Measurements from ENCODE around the gene POLDIP2.

The POLDIP2 gene

GRCh38 chr17:28334666-28335200 lies 22.6 kb downstream of the POLDIP2 start:
- Histone ChIP-seq H4K20me1 (ENCODE audit: insufficient read depth, low read length) (no peaks in the 10 kb centered on the region; the same call in none of the 2 replicates), H3K9ac (ENCODE audit: low read depth, low read length) (peak overlapping the region; percentile 66), H3K27me3 (ENCODE audit: insufficient read depth, low read length, poor library complexity) (no peaks in the 10 kb centered on the region), H2AFZ (ENCODE audit: low read depth, low read length) (peak overlapping the region; percentile 85), H3K9me3 (ENCODE audit: insufficient read depth, low read length, severe bottlenecking) (no peaks in the 10 kb centered on the region), H3K27ac (ENCODE audit: low read length) (peak overlapping the region; percentile 54), H3K4me1 (ENCODE audit: insufficient read depth, low read length) (peaks cover 45% of the 10 kb centered on the region), H3K4me2 (ENCODE audit: insufficient read depth, low read length) (peak overlapping the region; percentile 95), H3K4me3 (ENCODE audit: low read depth in 1 of 2, low read length in 2 of 2) (peak overlapping the region; percentile 80 to 91), H3K79me2 (ENCODE audit: insufficient read depth, low read length) (peaks cover 61% of the 10 kb centered on the region), H3K36me3 (ENCODE audit: insufficient read depth, low read length) (peaks cover 18% of the 10 kb centered on the region)
- no peak for TF ChIP-seq EZH2 (IDR thresholded peaks at IDR 0.05; ENCODE audit: borderline replicate concordance, low read depth, low read length, severe bottlenecking)
- TF ChIP-seq CTCF (IDR thresholded peaks at IDR 0.05; ENCODE audit: borderline replicate concordance, extremely low read depth, low read length, poor library complexity, severe bottlenecking) = no peak
- ATAC-seq (ENCODE audit: insufficient read depth, low read depth) (no peak), DNase-seq (no peak)

GRCh38 chr17:28334171-28334570 lies 23.2 kb downstream of the POLDIP2 start:
- H3K79me2 ChIP-seq (ENCODE audit: insufficient read depth, low read length) = peaks cover 57% of the 10 kb centered on the region
- no peaks in the 10 kb centered on the region for H3K27me3 ChIP-seq (ENCODE audit: insufficient read depth, low read length, poor library complexity)
- H3K9ac ChIP-seq (ENCODE audit: low read depth, low read length) = peak overlapping the region; percentile 66
- H2AFZ ChIP-seq (ENCODE audit: low read depth, low read length) = no peak overlapping the region
- ATAC-seq (ENCODE audit: insufficient read depth, low read depth) (no peak), DNase-seq (no peak)
- no peak for TF ChIP-seq EZH2 (IDR thresholded peaks at IDR 0.05; ENCODE audit: borderline replicate concordance, low read depth, low read length, severe bottlenecking)
- TF ChIP-seq CTCF (IDR thresholded peaks at IDR 0.05; ENCODE audit: borderline replicate concordance, extremely low read depth, low read length, poor library complexity, severe bottlenecking) = no peak
- peaks cover 45% of the 10 kb centered on the region for H3K4me1 ChIP-seq (ENCODE audit: insufficient read depth, low read length)
- H3K4me2 ChIP-seq (ENCODE audit: insufficient read depth, low read length) = peak overlapping the region; percentile 95
- H3K4me3 ChIP-seq (ENCODE audit: low read depth in 1 of 2, low read length in 2 of 2) = peak overlapping the region; percentile 80 to 91
- peaks cover 3% of the 10 kb centered on the region for H4K20me1 ChIP-seq (ENCODE audit: insufficient read depth, low read length)
- peaks cover 18% of the 10 kb centered on the region for H3K36me3 ChIP-seq (ENCODE audit: insufficient read depth, low read length)
- H3K27ac ChIP-seq (ENCODE audit: low read length) = peak overlapping the region; percentile 54; the same call in 1 of the 2 replicates
- no peaks in the 10 kb centered on the region for H3K9me3 ChIP-seq (ENCODE audit: insufficient read depth, low read length, severe bottlenecking)

DNA sequence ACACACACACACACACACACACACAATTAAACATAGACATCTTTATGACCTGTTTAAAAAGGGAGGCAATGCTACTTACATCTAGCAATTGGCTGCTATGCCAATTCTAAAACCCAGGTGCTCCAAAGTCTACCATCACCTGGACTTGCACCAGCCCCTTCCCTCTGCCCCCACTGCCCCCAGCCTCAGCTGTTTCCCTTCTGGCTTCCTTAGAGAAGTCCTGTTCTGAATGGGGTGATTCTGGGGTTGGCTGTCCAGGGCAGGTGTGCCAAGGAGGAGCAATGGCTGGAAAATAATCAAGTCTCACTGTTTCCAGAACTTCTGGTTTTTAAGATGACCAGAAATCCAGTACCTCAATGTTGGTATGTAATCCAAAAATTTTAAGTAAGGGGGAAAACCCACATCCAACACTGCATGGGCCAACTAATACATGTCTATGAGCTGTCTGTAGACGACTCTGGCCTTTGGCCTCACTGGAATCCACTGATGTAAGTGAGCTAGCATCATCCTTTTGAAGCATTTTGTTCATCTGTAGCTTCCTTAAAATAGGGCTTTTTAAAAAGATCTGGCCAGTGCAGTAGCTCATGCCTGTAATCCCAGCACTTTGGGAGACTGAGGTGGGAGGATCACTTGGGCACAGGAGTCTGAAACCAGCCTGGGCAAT lies 24.1 kb downstream of the POLDIP2 start:
- no peak overlapping the region for H3K4me2 ChIP-seq (ENCODE audit: insufficient read depth, low read length)
- no peak for TF ChIP-seq CTCF (IDR thresholded peaks at IDR 0.05; ENCODE audit: borderline replicate concordance, extremely low read depth, low read length, poor library complexity, severe bottlenecking)
- TF ChIP-seq EZH2 (IDR thresholded peaks at IDR 0.05; ENCODE audit: borderline replicate concordance, low read depth, low read length, severe bottlenecking) = no peak
- H3K79me2 ChIP-seq (ENCODE audit: insufficient read depth, low read length) = peaks cover 50% of the 10 kb centered on the region
- no peak for DNase-seq
- no peak overlapping the region for H3K9ac ChIP-seq (ENCODE audit: low read depth, low read length)
- peaks cover 26% of the 10 kb centered on the region for H3K36me3 ChIP-seq (ENCODE audit: insufficient read depth, low read length)
- no peak overlapping the region for H3K4me3 ChIP-seq (ENCODE audit: low read depth in 1 of 2, low read length in 2 of 2)
- H3K9me3 ChIP-seq (ENCODE audit: insufficient read depth, low read length, severe bottlenecking) = no peaks in the 10 kb centered on the region
- no peak for ATAC-seq (ENCODE audit: insufficient read depth, low read depth)
- H3K4me1 ChIP-seq (ENCODE audit: insufficient read depth, low read length) = peaks cover 45% of the 10 kb centered on the region
- H4K20me1 ChIP-seq (ENCODE audit: insufficient read depth, low read length) = peaks cover 5% of the 10 kb centered on the region
- no peaks in the 10 kb centered on the region for H3K27me3 ChIP-seq (ENCODE audit: insufficient read depth, low read length, poor library complexity)
- no peak overlapping the region for H3K27ac ChIP-seq (ENCODE audit: low read length)
- no peak overlapping the region for H2AFZ ChIP-seq (ENCODE audit: low read depth, low read length)
